ENCODE data around the gene SYDE1. TPM values are rescaled to one million over a fixed set of nuclear protein-coding genes. Genes with fewer than 3 reads are reported as not detected.
"Not testable (repeated sequence)": the region's sequence is repeated elsewhere in the genome, so short reads cannot be mapped to it uniquely, and the experiment has no call there.

SYDE1 gene, protein sequence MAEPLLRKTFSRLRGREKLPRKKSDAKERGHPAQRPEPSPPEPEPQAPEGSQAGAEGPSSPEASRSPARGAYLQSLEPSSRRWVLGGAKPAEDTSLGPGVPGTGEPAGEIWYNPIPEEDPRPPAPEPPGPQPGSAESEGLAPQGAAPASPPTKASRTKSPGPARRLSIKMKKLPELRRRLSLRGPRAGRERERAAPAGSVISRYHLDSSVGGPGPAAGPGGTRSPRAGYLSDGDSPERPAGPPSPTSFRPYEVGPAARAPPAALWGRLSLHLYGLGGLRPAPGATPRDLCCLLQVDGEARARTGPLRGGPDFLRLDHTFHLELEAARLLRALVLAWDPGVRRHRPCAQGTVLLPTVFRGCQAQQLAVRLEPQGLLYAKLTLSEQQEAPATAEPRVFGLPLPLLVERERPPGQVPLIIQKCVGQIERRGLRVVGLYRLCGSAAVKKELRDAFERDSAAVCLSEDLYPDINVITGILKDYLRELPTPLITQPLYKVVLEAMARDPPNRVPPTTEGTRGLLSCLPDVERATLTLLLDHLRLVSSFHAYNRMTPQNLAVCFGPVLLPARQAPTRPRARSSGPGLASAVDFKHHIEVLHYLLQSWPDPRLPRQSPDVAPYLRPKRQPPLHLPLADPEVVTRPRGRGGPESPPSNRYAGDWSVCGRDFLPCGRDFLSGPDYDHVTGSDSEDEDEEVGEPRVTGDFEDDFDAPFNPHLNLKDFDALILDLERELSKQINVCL
- not detected for polyA plus RNA-seq (2012; ENCODE audit: low read depth, missing spikeins)

GRCh38 chr19:15107061-15108010 is at the start of gene SYDE1:
Gene SYDE1, plus strand, starts transcription at chr19:15107401. Its CDS starts 33 bp downstream, at chr19:15107434.
- no peak for DNase-seq (ENCODE audit: insufficient read length, low spot score)
- no peak for TF ChIP-seq TAF1 (IDR thresholded peaks at IDR 0.05; ENCODE audit: low read depth, low read length)
- TF ChIP-seq PAX5 (IDR thresholded peaks at IDR 0.05; ENCODE audit: insufficient read depth, low read length, severe bottlenecking): no peak
- TF ChIP-seq POLR2A (IDR thresholded peaks at IDR 0.05; ENCODE audit: low read depth, low read length): no peak
- no peak for TF ChIP-seq POU2F2 (IDR thresholded peaks at IDR 0.05; ENCODE audit: low read depth, low read length)
- TF ChIP-seq POLR2AphosphoS5 (IDR thresholded peaks at IDR 0.05; ENCODE audit: low read depth, low read length): no peak
- TF ChIP-seq SPI1 (IDR thresholded peaks at IDR 0.05; ENCODE audit: low read depth, low read length): no peak

DNA sequence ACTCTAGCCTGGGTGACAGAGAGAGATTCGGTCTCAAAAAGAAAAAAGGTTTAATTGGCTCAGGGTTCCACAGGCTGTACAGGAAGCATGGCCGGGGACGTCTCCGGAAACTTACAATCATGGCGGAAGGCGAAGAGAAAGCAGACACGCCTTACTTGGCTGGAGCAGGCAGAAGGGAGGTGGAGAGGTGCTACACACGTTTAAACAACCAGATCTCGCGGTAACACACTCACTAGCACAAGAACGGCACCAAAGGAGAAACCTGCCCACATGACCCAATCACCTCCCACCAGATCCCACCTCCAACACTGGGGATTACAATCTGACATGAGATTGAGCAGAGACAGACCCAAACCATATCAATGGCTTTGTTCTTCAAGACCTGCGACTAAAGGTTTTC is 45.2 kb upstream of the SYDE1 start:
- no peak for TF ChIP-seq POLR2A (IDR thresholded peaks at IDR 0.05; ENCODE audit: low read depth, low read length)
- TF ChIP-seq POU2F2 (IDR thresholded peaks at IDR 0.05; ENCODE audit: low read depth, low read length): no peak
- TF ChIP-seq POLR2AphosphoS5 (IDR thresholded peaks at IDR 0.05; ENCODE audit: low read depth, low read length): no peak
- no peak for TF ChIP-seq SPI1 (IDR thresholded peaks at IDR 0.05; ENCODE audit: low read depth, low read length)
- TF ChIP-seq TAF1 (IDR thresholded peaks at IDR 0.05; ENCODE audit: low read depth, low read length): no peak
- no peak for TF ChIP-seq PAX5 (IDR thresholded peaks at IDR 0.05; ENCODE audit: insufficient read depth, low read length, severe bottlenecking)
- FAIRE-seq: no peak
- no peak for DNase-seq (ENCODE audit: insufficient read length, low spot score)

More at GRCh38 chr19:15107061-15108010, at the start of gene SYDE1:
- FAIRE-seq: no peak

GRCh38 chr19:15070386-15070785 is 36.8 kb upstream of the SYDE1 start:
- DNase-seq (ENCODE audit: insufficient read length, low spot score); FAIRE-seq: not testable (repeated sequence)

GRCh38 chr19:15072930-15073647 is 34.1 kb upstream of the SYDE1 start:
- DNase-seq (ENCODE audit: insufficient read length, low spot score) (no peak), FAIRE-seq (no peak)
- no peak for TF ChIP-seq SPI1 (IDR thresholded peaks at IDR 0.05; ENCODE audit: low read depth, low read length)
- no peak for TF ChIP-seq PAX5 (IDR thresholded peaks at IDR 0.05; ENCODE audit: insufficient read depth, low read length, severe bottlenecking)
- TF ChIP-seq POLR2AphosphoS5 (IDR thresholded peaks at IDR 0.05; ENCODE audit: low read depth, low read length): no peak
- no peak for TF ChIP-seq POLR2A (IDR thresholded peaks at IDR 0.05; ENCODE audit: low read depth, low read length)
- TF ChIP-seq TAF1 (IDR thresholded peaks at IDR 0.05; ENCODE audit: low read depth, low read length): no peak
- no peak for TF ChIP-seq POU2F2 (IDR thresholded peaks at IDR 0.05; ENCODE audit: low read depth, low read length)

DNA sequence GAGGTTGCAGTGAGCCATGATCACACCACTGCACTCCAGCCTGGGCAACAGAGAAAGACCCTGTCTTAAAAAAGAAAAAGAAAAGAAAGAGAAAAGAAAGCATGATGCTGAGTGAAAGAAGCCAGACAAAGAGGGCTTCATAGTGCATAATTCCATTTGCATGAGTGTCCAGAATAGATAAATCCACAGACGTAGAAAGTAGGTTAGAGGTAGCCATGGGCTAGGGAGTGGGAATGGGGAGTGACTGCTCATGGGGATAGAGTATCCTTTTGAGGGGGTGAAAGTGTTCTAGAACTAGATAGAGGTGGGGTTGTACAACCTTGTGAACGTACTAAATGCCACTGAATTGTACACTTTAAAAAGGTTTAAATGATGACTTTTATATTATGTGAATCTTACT is 32.8 kb upstream of the SYDE1 start:
- TF ChIP-seq POLR2A (IDR thresholded peaks at IDR 0.05; ENCODE audit: low read depth, low read length) (no peak), SPI1 (IDR thresholded peaks at IDR 0.05; ENCODE audit: low read depth, low read length) (no peak), POLR2AphosphoS5 (IDR thresholded peaks at IDR 0.05; ENCODE audit: low read depth, low read length) (no peak), POU2F2 (IDR thresholded peaks at IDR 0.05; ENCODE audit: low read depth, low read length) (no peak), TAF1 (IDR thresholded peaks at IDR 0.05; ENCODE audit: low read depth, low read length) (no peak), PAX5 (IDR thresholded peaks at IDR 0.05; ENCODE audit: insufficient read depth, low read length, severe bottlenecking) (no peak)
- no peak for FAIRE-seq

DNA sequence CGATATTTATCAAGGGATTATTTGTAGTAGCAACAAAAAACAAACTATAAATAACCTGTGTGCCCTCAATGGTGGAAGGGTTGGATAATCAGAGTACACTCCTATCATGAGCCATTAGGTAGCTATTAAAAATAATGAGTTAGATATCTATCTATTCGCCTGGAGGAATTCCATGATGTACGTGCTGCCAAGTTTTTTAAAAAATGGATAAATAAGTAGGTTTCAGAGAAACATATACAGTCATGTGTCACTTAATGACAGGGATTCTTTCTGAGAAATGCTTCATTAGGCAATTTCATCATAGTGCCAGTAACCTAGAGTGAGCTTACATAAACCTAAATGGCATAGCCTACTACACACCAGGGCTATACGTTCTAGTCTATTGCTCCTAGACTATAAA is 31.4 kb upstream of the SYDE1 start:
- DNase-seq (ENCODE audit: insufficient read length, low spot score): no peak
- no peak for FAIRE-seq
- TF ChIP-seq POU2F2 (IDR thresholded peaks at IDR 0.05; ENCODE audit: low read depth, low read length) (no peak), POLR2AphosphoS5 (IDR thresholded peaks at IDR 0.05; ENCODE audit: low read depth, low read length) (no peak), TAF1 (IDR thresholded peaks at IDR 0.05; ENCODE audit: low read depth, low read length) (no peak), POLR2A (IDR thresholded peaks at IDR 0.05; ENCODE audit: low read depth, low read length) (no peak), SPI1 (IDR thresholded peaks at IDR 0.05; ENCODE audit: low read depth, low read length) (no peak), PAX5 (IDR thresholded peaks at IDR 0.05; ENCODE audit: insufficient read depth, low read length, severe bottlenecking) (no peak)

More for the DNA sequence above, 32.8 kb upstream of the SYDE1 start:
- DNase-seq (ENCODE audit: insufficient read length, low spot score): no peak

GRCh38 chr19:15080002-15080401 is 27.2 kb upstream of the SYDE1 start:
- DNase-seq (ENCODE audit: insufficient read length, low spot score): not testable (repeated sequence)

DNA sequence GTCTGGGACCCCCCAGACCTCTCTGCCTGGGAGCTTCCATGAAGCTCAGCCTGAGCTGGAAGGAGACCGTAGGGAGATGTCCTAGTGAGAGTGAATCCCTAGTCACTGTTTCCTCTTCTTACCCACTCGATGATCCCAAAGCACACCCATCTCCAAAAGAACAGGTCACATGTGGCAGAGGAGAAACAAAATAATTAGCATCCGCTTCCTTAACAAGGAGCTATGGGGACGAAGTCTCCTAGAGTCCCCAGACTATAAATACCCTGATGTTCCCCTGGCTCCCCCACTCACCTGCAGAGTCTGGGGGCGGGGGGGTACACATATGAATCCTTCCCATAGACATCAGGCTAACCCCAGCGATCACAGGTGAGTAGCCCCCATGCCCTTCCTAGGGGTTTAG is 25.3 kb upstream of the SYDE1 start, which contains the start of gene OR1I1:
TSS of gene OR1I1 (plus strand) at position 301 of the 400 bp plus-strand sequence. CDS start 4,855 bp downstream, outside the sequence.
- no peak for TF ChIP-seq SPI1 (IDR thresholded peaks at IDR 0.05; ENCODE audit: low read depth, low read length)
- no peak for TF ChIP-seq POLR2A (IDR thresholded peaks at IDR 0.05; ENCODE audit: low read depth, low read length)
- TF ChIP-seq POLR2AphosphoS5 (IDR thresholded peaks at IDR 0.05; ENCODE audit: low read depth, low read length): no peak
- no peak for FAIRE-seq
- no peak for DNase-seq (ENCODE audit: insufficient read length, low spot score)

More at GRCh38 chr19:15080002-15080401, 27.2 kb upstream of the SYDE1 start:
- not testable (repeated sequence) for FAIRE-seq

GRCh38 chr19:15087182-15087581 is 20.0 kb upstream of the SYDE1 start:
- TF ChIP-seq POLR2AphosphoS5 (IDR thresholded peaks at IDR 0.05; ENCODE audit: low read depth, low read length) (no peak), POU2F2 (IDR thresholded peaks at IDR 0.05; ENCODE audit: low read depth, low read length) (no peak), PAX5 (IDR thresholded peaks at IDR 0.05; ENCODE audit: insufficient read depth, low read length, severe bottlenecking) (no peak), POLR2A (IDR thresholded peaks at IDR 0.05; ENCODE audit: low read depth, low read length) (no peak), SPI1 (IDR thresholded peaks at IDR 0.05; ENCODE audit: low read depth, low read length) (no peak), TAF1 (IDR thresholded peaks at IDR 0.05; ENCODE audit: low read depth, low read length) (no peak)
- FAIRE-seq (no peak), DNase-seq (ENCODE audit: insufficient read length, low spot score) (no peak)

Measured in GM12891 (cell line).